HG02973 (cell line): ENCODE results near the gene SMARCAD1.

ENCODE experiments used
- ATAC-seq: cut with Tn5 transposase; IDR thresholded peaks from one replicate; pipeline ENCODE4 v1.9.1; 2021; ENCODE audit warnings: moderate library complexity; ENCODE audit not compliant: unreplicated experiment

SMARCAD1 gene

GRCh38 chr4:94226763-94227162, 19.1 kb downstream of the SMARCAD1 start:
- no peak for ATAC-seq

GRCh38 chr4:94228493-94229216, 21.0 kb downstream of the SMARCAD1 start:
- no peak for ATAC-seq

GRCh38 chr4:94232519-94232918, 24.9 kb downstream of the SMARCAD1 start:
- no peak for ATAC-seq

GRCh38 chr4:94235825-94236224, 28.2 kb downstream of the SMARCAD1 start:
- ATAC-seq, result no peak

- no peak for ATAC-seq
Observed at GRCh38 chr4:94237271-94237670, 29.6 kb downstream of the SMARCAD1 start.

- no peak for ATAC-seq
Observed at GRCh38 chr4:94238160-94238559, 30.5 kb downstream of the SMARCAD1 start.

- no peak for ATAC-seq
Observed at GRCh38 chr4:94240384-94240783, 32.7 kb downstream of the SMARCAD1 start.

GRCh38 chr4:94244087-94244828, 36.6 kb downstream of the SMARCAD1 start:
- no peak for ATAC-seq

- no peak for ATAC-seq
Observed at GRCh38 chr4:94244829-94245185, 37.1 kb downstream of the SMARCAD1 start.

- no peak for ATAC-seq
Observed at GRCh38 chr4:94251094-94251493, 43.4 kb downstream of the SMARCAD1 start.

- ATAC-seq, result no peak
Observed at GRCh38 chr4:94253036-94253435, 45.4 kb downstream of the SMARCAD1 start.

GRCh38 chr4:94256144-94256783, 48.6 kb downstream of the SMARCAD1 start:
- no peak for ATAC-seq

- ATAC-seq, result no peak
Observed at GRCh38 chr4:94256828-94257227, 49.2 kb downstream of the SMARCAD1 start.

GRCh38 chr4:94262163-94263016, 54.7 kb downstream of the SMARCAD1 start:
- no peak for ATAC-seq

GRCh38 chr4:94267037-94267436, 59.4 kb downstream of the SMARCAD1 start:
- ATAC-seq, result no peak

GRCh38 chr4:94271248-94271647, 63.6 kb downstream of the SMARCAD1 start:
- no peak for ATAC-seq

- ATAC-seq, result no peak
Observed at GRCh38 chr4:94274912-94275311, 67.2 kb downstream of the SMARCAD1 start.

- no peak for ATAC-seq
Observed at GRCh38 chr4:94276204-94276603, 68.5 kb downstream of the SMARCAD1 start.

- no peak for ATAC-seq
Observed at GRCh38 chr4:94277534-94277933, 69.9 kb downstream of the SMARCAD1 start.

- no peak for ATAC-seq
Observed at GRCh38 chr4:94278781-94279180, 71.1 kb downstream of the SMARCAD1 start.

- ATAC-seq, result no peak
Observed at GRCh38 chr4:94284889-94285288, 77.2 kb downstream of the SMARCAD1 start.
